ENCODE results near the gene ELK4. TPM values are rescaled to one million over a fixed set of nuclear protein-coding genes. Genes with fewer than 3 reads are reported as not detected.

ELK4 gene
- total RNA-seq, 1 donor: 30.2 TPM

- no peak overlapping the region for H3K4me3 ChIP-seq (ENCODE audit: low read depth, low read length)
- no peak for DNase-seq (ENCODE audit: low read depth)
- TF ChIP-seq CTCF (IDR thresholded peaks at IDR 0.05; ENCODE audit: insufficient read depth, low read depth, low read length): no peak
These were observed 44.8 kb upstream of the ELK4 start for GRCh38 chr1:205676597-205676996.

- no peak overlapping the region for H3K4me3 ChIP-seq (ENCODE audit: low read depth, low read length)
- DNase-seq (ENCODE audit: low read depth): no peak
- no peak for TF ChIP-seq CTCF (IDR thresholded peaks at IDR 0.05; ENCODE audit: insufficient read depth, low read depth, low read length)
These were observed 44.2 kb upstream of the ELK4 start for GRCh38 chr1:205676002-205676401.

- no peak for DNase-seq (ENCODE audit: low read depth)
- H3K4me3 ChIP-seq (ENCODE audit: low read depth, low read length): no peak overlapping the region
- no peak for TF ChIP-seq CTCF (IDR thresholded peaks at IDR 0.05; ENCODE audit: insufficient read depth, low read depth, low read length)
These were observed 43.4 kb upstream of the ELK4 start for GRCh38 chr1:205675247-205675646.

- TF ChIP-seq CTCF (IDR thresholded peaks at IDR 0.05; ENCODE audit: insufficient read depth, low read depth, low read length): no peak
- DNase-seq (ENCODE audit: low read depth): no peak
- H3K4me3 ChIP-seq (ENCODE audit: low read depth, low read length): no peak overlapping the region
These were observed 41.2 kb upstream of the ELK4 start for GRCh38 chr1:205672970-205673369.

GRCh38 chr1:205672395-205672889 is 40.6 kb upstream of the ELK4 start:
- H3K4me3 ChIP-seq (ENCODE audit: low read depth, low read length): no peak overlapping the region
- no peak for TF ChIP-seq CTCF (IDR thresholded peaks at IDR 0.05; ENCODE audit: insufficient read depth, low read depth, low read length)
- no peak for DNase-seq (ENCODE audit: low read depth)

- no peak for DNase-seq (ENCODE audit: low read depth)
- TF ChIP-seq CTCF (IDR thresholded peaks at IDR 0.05; ENCODE audit: insufficient read depth, low read depth, low read length): no peak
- H3K4me3 ChIP-seq (ENCODE audit: low read depth, low read length): no peak overlapping the region
These were observed 39.0 kb upstream of the ELK4 start for GRCh38 chr1:205670611-205671430.

- no peak for TF ChIP-seq CTCF (IDR thresholded peaks at IDR 0.05; ENCODE audit: insufficient read depth, low read depth, low read length)
- no peak for DNase-seq (ENCODE audit: low read depth)
- H3K4me3 ChIP-seq (ENCODE audit: low read depth, low read length): no peak overlapping the region
These were observed 38.3 kb upstream of the ELK4 start for GRCh38 chr1:205670150-205670446.
